PC-9 (cell line): ENCODE data around the gene HSD17B14. TPM values are rescaled to one million over a fixed set of nuclear protein-coding genes. Genes with fewer than 3 reads are reported as not detected.

Experiments used
- Bru-seq: library from RNA; stranded (reverse); fragments of 400-500 nt; gene quantifications from one replicate; lab custom pipeline; 2021; lab: Mats Ljungman, UMichigan
- BruChase-seq, 2 experiments: library from RNA; stranded (reverse); fragments of 400-500 nt; gene quantifications; one replicate each; lab custom pipeline; 2021; lab: Mats Ljungman, UMichigan
- BruUV-seq: library from RNA; stranded (reverse); fragments of 400-500 nt; replicated peaks from 2 replicates; lab custom pipeline; 2021; lab: Mats Ljungman, UMichigan
- CTCF ChIA-PET: fragments of 300-600 bp; sonication (Branson Sonifier 250); formaldehyde crosslinking; loops from one replicate; lab custom pipeline; 2022; ENCODE audit warnings: antibody characterized with exemption; lab: Charles Lee
- POLR2A ChIA-PET: fragments of 300-600 bp; sonication (Branson Sonifier 250); formaldehyde crosslinking; loops from one replicate; lab custom pipeline; 2022; ENCODE audit warnings: antibody characterized with exemption; ENCODE audit not compliant: unreplicated experiment; lab: Charles Lee
- DNase-seq, 2 experiments: peaks; one replicate each; pipeline versions ENCODE4 v3.0.0 to v3.0.0-alpha.2; 2015 to 2022; ENCODE audit warnings: mixed read lengths in 1 of 2
- H2AFZ ChIP-seq: fragments of 200-600 bp; sonication (generic); 2 replicates; pipeline ENCODE4 v1.8.1; 2017; ENCODE audit warnings: antibody characterized with exemption
- H3F3A ChIP-seq: fragments of 200-600 bp; sonication (generic); 2 replicates; pipeline ENCODE4 v1.8.1; 2017; ENCODE audit warnings: antibody characterized with exemption, mild to moderate bottlenecking, low read depth; ENCODE audit not compliant: insufficient read depth
- H3K27ac ChIP-seq: fragments of 200-600 bp; sonication (generic); 2 replicates; pipeline ENCODE4 v1.6.1; 2016; ENCODE audit warnings: mixed run types
- H3K27me3 ChIP-seq: fragments of 200-600 bp; sonication (generic); 2 replicates; pipeline ENCODE4 v1.6.1; 2016; ENCODE audit warnings: low read depth, mixed run types; ENCODE audit not compliant: insufficient read depth
- H3K36me3 ChIP-seq: fragments of 200-600 bp; sonication (generic); 2 replicates; pipeline ENCODE4 v1.6.1; 2016; ENCODE audit warnings: low read depth, mixed run types
- H3K4me1 ChIP-seq: fragments of 200-600 bp; sonication (generic); replicated peaks from 2 replicates; pipeline ENCODE4 v1.6.1; 2016; ENCODE audit warnings: mixed run types; ENCODE audit not compliant: insufficient read depth
- H3K4me2 ChIP-seq: fragments of 200-600 bp; sonication (generic); 2 replicates; pipeline ENCODE4 v1.6.1; 2017; ENCODE audit warnings: mixed run types
- H3K4me3 ChIP-seq: fragments of 200-600 bp; sonication (generic); 2 replicates; pipeline ENCODE4 v1.6.1; 2016; ENCODE audit warnings: mixed run types
- H3K79me2 ChIP-seq: fragments of 200-600 bp; sonication (generic); 2 replicates; pipeline ENCODE4 v1.6.1; 2017; ENCODE audit warnings: low read depth, mixed run types
- H3K9me2 ChIP-seq: fragments of 200-600 bp; sonication (generic); 2 replicates; pipeline ENCODE4 v1.8.1; 2017; ENCODE audit warnings: mild to moderate bottlenecking; ENCODE audit not compliant: insufficient read depth
- H3K9me3 ChIP-seq: fragments of 200-600 bp; sonication (generic); 2 replicates; pipeline ENCODE4 v1.8.1; 2016; ENCODE audit warnings: low read depth; ENCODE audit not compliant: insufficient read depth
- H4K20me1 ChIP-seq: fragments of 200-600 bp; sonication (generic); 2 replicates; pipeline ENCODE4 v1.8.1; 2017; ENCODE audit not compliant: insufficient read depth
- EZH2 ChIP-seq: fragments of 200-600 bp; sonication (generic); IDR thresholded peaks from 2 replicates; pipeline ENCODE4 v1.8.0; 2017; ENCODE audit warnings: antibody characterized with exemption, low read depth
- intact Hi-C: fragments of 100-400 bp; cut with micrococcal nuclease; formaldehyde crosslinking; loops from one replicate; pipeline ENCODE4 v1.10.0; 2022; ENCODE audit not compliant: unreplicated experiment
- long read RNA-seq: library from polyadenylated mRNA; stranded (forward); transcript quantifications from one replicate; pipeline ENCODE4 v2.0.0, GENCODE V29; 2022
- total RNA-seq: library from RNA; stranded (reverse); gene quantifications from 2 replicates; pipeline ENCODE4 v1.2.3, GENCODE V29; 2021
- TF ChIP-seq, protein P1 (sequence below): fragments of 200-600 bp; sonication (generic); conservative IDR thresholded peaks from 2 replicates; pipeline ENCODE4 v1.6.1; 2017; ENCODE audit warnings: mixed run types, antibody characterized with exemption, mild to moderate bottlenecking, moderate library complexity

HSD17B14 gene
- total RNA-seq, result 20.7 and 33.6 TPM in 2 replicates
- percentile 51 among the genes with signal in this experiment for Bru-seq, nascent RNA
- BruChase-seq, experiment 1, labeled RNA remaining after a 2-hour chase, result percentile 62 among the genes with signal in this experiment
- BruChase-seq, experiment 2, labeled RNA remaining after a 6-hour chase, result percentile 54 among the genes with signal in this experiment
- long read RNA-seq, transcript HSD17B14-201 (9 exons, 1,238 nt), result major isoform, 21 of 31 reads
- long read RNA-seq, partial matches to known transcripts, result 0 of 31 reads
- long read RNA-seq, other reads (novel, unspliced or antisense), result 10 of 31 reads

DNA sequence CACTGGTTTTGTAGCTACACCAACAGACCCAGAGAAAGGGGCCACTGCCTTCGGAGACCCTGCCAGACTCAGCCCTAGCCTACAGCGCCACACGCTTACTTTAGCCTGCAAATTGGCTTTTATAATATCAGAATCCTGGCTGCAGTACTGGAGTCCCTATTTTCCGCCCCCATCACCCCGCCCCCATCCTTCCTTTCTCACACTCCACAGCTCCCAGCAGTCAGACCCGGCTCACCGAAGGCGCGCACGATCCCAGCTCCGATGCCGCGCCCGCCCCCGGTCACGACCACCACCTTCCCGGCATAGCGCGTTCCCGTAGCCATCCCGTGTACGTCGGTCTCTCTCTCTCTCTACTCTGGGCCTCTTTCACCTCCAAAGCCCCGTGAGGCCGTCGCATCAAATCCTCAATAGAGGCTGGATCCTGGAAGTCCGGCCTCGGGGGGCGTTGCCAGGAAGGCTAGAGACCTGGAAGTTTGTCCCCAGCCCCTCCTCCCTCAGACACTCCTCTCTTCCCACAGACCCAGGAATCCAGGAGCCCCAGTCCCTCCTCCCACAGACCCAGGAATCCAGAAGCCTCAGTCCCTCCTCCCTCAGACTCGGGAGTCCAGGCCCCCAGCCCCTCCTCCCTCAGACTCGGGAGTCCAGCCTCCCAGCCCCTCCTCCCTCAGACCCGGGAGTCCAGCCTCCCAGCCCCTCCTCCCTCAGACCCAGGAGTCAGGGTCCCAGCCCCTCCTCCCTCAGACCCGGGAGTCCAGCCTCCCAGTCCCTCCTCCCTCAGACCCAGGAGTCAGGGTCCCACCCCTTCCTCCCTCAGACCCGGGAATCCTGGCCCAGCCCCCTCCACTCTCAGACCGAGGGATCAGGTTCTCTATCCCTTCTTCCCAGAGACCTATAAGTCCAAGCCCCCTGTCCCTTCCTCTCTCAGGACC lies at the start of gene HSD17B14:
Gene HSD17B14 (minus strand): TSS at position 403 of the 929 bp plus-strand sequence. CDS start 80 bp downstream, at position 323.
- intact Hi-C loops, result loop anchor here (2.0 to 5.0 kb wide), 2 partner anchors 36 to 126 kb away; partner anchors contain the start of gene PPP1R15A
- BruUV-seq, result no TSS peak
- H3K27ac ChIP-seq, result peak within 1 kb of the TSS; percentile 28

DNA sequence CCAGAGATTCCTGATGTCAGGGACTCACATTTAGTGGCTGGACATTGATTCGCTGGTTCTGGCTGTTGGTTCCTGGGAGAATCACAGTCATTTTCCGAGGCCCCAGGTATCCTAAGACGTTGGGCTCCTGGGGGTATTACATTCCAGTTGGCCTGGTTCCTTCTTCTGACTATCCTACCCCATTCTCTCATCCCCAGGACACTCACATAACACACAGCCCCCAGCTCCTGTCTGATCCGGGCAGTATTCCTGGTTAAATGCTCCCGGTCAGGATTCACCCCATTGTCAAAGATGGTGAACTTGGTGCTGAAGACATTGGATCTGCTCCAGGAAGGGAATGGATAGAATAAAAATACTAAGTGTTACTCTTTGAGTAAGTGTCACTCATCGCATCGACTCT lies 47.4 kb upstream of the HSD17B14 start:
- H3K9me2 ChIP-seq, result no peaks in the 10 kb centered on the region
- H4K20me1 ChIP-seq, result no peaks in the 10 kb centered on the region
- BruUV-seq, result no TSS peak
- no peak overlapping the region for H3K4me3 ChIP-seq
- no peak overlapping the region for H3K4me2 ChIP-seq
- H3K27me3 ChIP-seq, result no peaks in the 10 kb centered on the region
- ChIA-PET POLR2A (no interaction called here), CTCF (no interaction called here)
- no peaks in the 10 kb centered on the region for H3K4me1 ChIP-seq
- H3K9me3 ChIP-seq, result peaks cover 7% of the 10 kb centered on the region; the same call in 1 of the 2 replicates
- H3F3A ChIP-seq, result peaks cover 15% of the 10 kb centered on the region; the same call in 1 of the 2 replicates
- H3K27ac ChIP-seq, result no peak overlapping the region
- H2AFZ ChIP-seq, result no peak overlapping the region
- no peaks in the 10 kb centered on the region for H3K79me2 ChIP-seq
- peaks cover under 1% of the 10 kb centered on the region; the same call in 1 of the 2 replicates for H3K36me3 ChIP-seq
- no peak for DNase-seq
- intact Hi-C loops, result no loop called here
- TF ChIP-seq EZH2, result no peak
- TF ChIP-seq, protein P1, sequence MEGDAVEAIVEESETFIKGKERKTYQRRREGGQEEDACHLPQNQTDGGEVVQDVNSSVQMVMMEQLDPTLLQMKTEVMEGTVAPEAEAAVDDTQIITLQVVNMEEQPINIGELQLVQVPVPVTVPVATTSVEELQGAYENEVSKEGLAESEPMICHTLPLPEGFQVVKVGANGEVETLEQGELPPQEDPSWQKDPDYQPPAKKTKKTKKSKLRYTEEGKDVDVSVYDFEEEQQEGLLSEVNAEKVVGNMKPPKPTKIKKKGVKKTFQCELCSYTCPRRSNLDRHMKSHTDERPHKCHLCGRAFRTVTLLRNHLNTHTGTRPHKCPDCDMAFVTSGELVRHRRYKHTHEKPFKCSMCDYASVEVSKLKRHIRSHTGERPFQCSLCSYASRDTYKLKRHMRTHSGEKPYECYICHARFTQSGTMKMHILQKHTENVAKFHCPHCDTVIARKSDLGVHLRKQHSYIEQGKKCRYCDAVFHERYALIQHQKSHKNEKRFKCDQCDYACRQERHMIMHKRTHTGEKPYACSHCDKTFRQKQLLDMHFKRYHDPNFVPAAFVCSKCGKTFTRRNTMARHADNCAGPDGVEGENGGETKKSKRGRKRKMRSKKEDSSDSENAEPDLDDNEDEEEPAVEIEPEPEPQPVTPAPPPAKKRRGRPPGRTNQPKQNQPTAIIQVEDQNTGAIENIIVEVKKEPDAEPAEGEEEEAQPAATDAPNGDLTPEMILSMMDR, result no peak

More for the DNA sequence above, at the start of gene HSD17B14:
- Histone ChIP-seq H3K36me3 (no peaks in the 10 kb centered on the region), H3K27me3 (no peaks in the 10 kb centered on the region), H3K4me3 (peak within 1 kb of the TSS; percentile 67), H3F3A (peaks cover 12% of the 10 kb centered on the region), H3K4me2 (peak within 1 kb of the TSS; percentile 85), H2AFZ (peak within 1 kb of the TSS; percentile 83), H3K4me1 (no peaks in the 10 kb centered on the region), H3K9me2 (no peaks in the 10 kb centered on the region), H4K20me1 (no peaks in the 10 kb centered on the region), H3K79me2 (no peaks in the 10 kb centered on the region), H3K9me3 (no peaks in the 10 kb centered on the region)
- CTCF ChIA-PET, result interaction anchor here (0.6 to 1.0 kb wide), 6 partner anchors 21 to 389 kb away, joined by 6 to 15 read pairs (median 8); no protein-coding TSS in a partner anchor
- no peak for TF ChIP-seq EZH2
- TF ChIP-seq, protein P1, result peak; percentile 48; the same call in 1 of the 2 replicates
- peak; percentile 68 to 84 for DNase-seq
- POLR2A ChIA-PET, result interaction anchor here (0.6 kb wide), 3 partner anchors 45 to 389 kb away, joined by 3 to 5 read pairs (median 3); no protein-coding TSS in a partner anchor
